Measurements from ENCODE around the gene MB21D2.

DNA sequence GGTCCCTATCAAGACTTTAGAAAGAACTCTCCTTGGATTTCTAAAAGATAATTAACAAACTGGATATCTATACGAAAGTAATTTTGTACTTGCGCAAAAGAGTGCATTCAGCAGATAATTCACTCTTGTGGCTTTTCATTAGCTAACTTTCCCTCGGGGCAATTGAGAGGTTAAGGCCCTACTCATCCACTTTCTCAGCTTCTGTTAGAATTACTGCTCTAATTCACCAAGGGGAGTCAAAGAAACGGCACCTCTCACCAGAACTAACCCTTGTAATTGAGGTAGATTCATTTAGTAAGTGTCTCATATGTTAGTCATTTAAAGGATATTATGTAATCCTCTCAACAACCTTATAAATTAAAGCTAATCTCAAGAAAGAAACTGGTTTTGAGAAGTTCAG is 22.5 kb upstream of the MB21D2 start:
- TF ChIP-seq, protein P1, sequence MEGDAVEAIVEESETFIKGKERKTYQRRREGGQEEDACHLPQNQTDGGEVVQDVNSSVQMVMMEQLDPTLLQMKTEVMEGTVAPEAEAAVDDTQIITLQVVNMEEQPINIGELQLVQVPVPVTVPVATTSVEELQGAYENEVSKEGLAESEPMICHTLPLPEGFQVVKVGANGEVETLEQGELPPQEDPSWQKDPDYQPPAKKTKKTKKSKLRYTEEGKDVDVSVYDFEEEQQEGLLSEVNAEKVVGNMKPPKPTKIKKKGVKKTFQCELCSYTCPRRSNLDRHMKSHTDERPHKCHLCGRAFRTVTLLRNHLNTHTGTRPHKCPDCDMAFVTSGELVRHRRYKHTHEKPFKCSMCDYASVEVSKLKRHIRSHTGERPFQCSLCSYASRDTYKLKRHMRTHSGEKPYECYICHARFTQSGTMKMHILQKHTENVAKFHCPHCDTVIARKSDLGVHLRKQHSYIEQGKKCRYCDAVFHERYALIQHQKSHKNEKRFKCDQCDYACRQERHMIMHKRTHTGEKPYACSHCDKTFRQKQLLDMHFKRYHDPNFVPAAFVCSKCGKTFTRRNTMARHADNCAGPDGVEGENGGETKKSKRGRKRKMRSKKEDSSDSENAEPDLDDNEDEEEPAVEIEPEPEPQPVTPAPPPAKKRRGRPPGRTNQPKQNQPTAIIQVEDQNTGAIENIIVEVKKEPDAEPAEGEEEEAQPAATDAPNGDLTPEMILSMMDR (IDR thresholded peaks at IDR 0.05; ENCODE audit: insufficient read depth, low read depth, low read length): no peak
- no peak for TF ChIP-seq EZH2 (IDR thresholded peaks at IDR 0.05; ENCODE audit: insufficient read depth, low read length)
